Fibroblast of lung (primary cell): ENCODE measurements around the gene CPTP. TPM values are rescaled to one million over a fixed set of nuclear protein-coding genes. Genes with fewer than 3 reads are reported as not detected.

Experiments
- DNase-seq, 2 donors: peaks; one replicate each; pipeline versions ENCODE4 v3.0.0 to v3.0.0-alpha.2; 2010; ENCODE audit warnings: low read depth in 2 of 2
- H2AFZ ChIP-seq: 2 replicates; pipeline ENCODE4 v1.5.1; 2012; ENCODE audit warnings: low read length, control low read depth, inconsistent platforms
- H3K27ac ChIP-seq: 2 replicates; pipeline ENCODE4 v1.5.1; 2011; ENCODE audit warnings: low read length, control low read depth; ENCODE audit not compliant: insufficient read depth
- H3K27me3 ChIP-seq: 2 replicates; pipeline ENCODE4 v1.5.1; 2011; ENCODE audit warnings: mild to moderate bottlenecking, low read length; ENCODE audit not compliant: control insufficient read depth, insufficient read depth
- H3K36me3 ChIP-seq: 2 replicates; pipeline ENCODE4 v1.5.1; 2011; ENCODE audit warnings: low read length; ENCODE audit not compliant: control insufficient read depth, insufficient read depth
- H3K4me1 ChIP-seq: 2 replicates; pipeline ENCODE4 v1.5.1; 2011; ENCODE audit warnings: low read length; ENCODE audit not compliant: control insufficient read depth, insufficient read depth; ENCODE audit errors: extremely low read depth
- H3K4me2 ChIP-seq: 2 replicates; pipeline ENCODE4 v1.5.1; 2011; ENCODE audit warnings: low read length, control low read depth; ENCODE audit not compliant: insufficient read depth; ENCODE audit errors: extremely low read depth
- H3K4me3 ChIP-seq, 4 experiments: fragments of 200-600 bp in 1 of 4; sonication (generic) in 1 of 4; replicated peaks in 1 of 4; 2 replicates each; pipeline ENCODE4 v1.5.1; 2011 to 2016; ENCODE audit warnings: low read length in 4 of 4, low read depth in 3 of 4, mild to moderate bottlenecking in 3 of 4, control low read depth in 2 of 4, inconsistent platforms in 1 of 4, mixed read lengths in 1 of 4; ENCODE audit not compliant: insufficient read depth in 1 of 4; ENCODE audit errors: control extremely low read depth in 1 of 4
- H3K79me2 ChIP-seq: 2 replicates; pipeline ENCODE4 v1.5.1; 2012; ENCODE audit warnings: mild to moderate bottlenecking, low read length, inconsistent platforms; ENCODE audit not compliant: control insufficient read depth, insufficient read depth
- H3K9ac ChIP-seq: 2 replicates; pipeline ENCODE4 v1.5.1; 2011; ENCODE audit warnings: mild to moderate bottlenecking, low read length, control low read depth; ENCODE audit not compliant: insufficient read depth
- H3K9me3 ChIP-seq: 2 replicates; pipeline ENCODE4 v1.5.1; 2012; ENCODE audit warnings: low read depth, low read length; ENCODE audit not compliant: control insufficient read depth, insufficient read depth
- H4K20me1 ChIP-seq: 2 replicates; pipeline ENCODE4 v1.5.1; 2011; ENCODE audit warnings: low read length; ENCODE audit not compliant: control insufficient read depth, insufficient read depth; ENCODE audit errors: extremely low read depth
- EZH2 ChIP-seq: IDR thresholded peaks from 2 replicates; pipeline ENCODE4 v1.5.1; 2012; ENCODE audit warnings: low read length, control low read depth, mild to moderate bottlenecking; ENCODE audit errors: missing control alignments
- polyA plus RNA-seq, 2 donors: library from polyadenylated mRNA; depleted of rRNA in 1 of 2; stranded (reverse) in 1 of 2; unstranded in 1 of 2; fragments of >200 nt; gene quantifications; 2 replicates each; pipeline ENCODE4 v1.2.1, GENCODE V29; 2011 to 2012; ENCODE audit warnings: missing spikeins in 1 of 2
- total RNA-seq: library from RNA; depleted of rRNA; stranded (reverse); fragments of >200 nt; gene quantifications from 2 replicates; pipeline ENCODE4 v1.2.1, GENCODE V29; 2014
- TF ChIP-seq, protein P1 (sequence below), 2 donors: IDR thresholded peaks in 1 of 2; conservative IDR thresholded peaks in 1 of 2; 1 replicate in 1 of 2; 2 replicates in 1 of 2; pipeline ENCODE4 v1.5.1; 2011 to 2012; ENCODE audit warnings: low read length in 2 of 2, control low read depth in 1 of 2, inconsistent platforms in 1 of 2, low read depth in 1 of 2, mild to moderate bottlenecking in 1 of 2

CPTP gene
- total and polyA plus RNA-seq, 2 donors (not counting 1 experiment from before 2014, with no cell fraction given): 6.0 to 10.1 TPM

DNA sequence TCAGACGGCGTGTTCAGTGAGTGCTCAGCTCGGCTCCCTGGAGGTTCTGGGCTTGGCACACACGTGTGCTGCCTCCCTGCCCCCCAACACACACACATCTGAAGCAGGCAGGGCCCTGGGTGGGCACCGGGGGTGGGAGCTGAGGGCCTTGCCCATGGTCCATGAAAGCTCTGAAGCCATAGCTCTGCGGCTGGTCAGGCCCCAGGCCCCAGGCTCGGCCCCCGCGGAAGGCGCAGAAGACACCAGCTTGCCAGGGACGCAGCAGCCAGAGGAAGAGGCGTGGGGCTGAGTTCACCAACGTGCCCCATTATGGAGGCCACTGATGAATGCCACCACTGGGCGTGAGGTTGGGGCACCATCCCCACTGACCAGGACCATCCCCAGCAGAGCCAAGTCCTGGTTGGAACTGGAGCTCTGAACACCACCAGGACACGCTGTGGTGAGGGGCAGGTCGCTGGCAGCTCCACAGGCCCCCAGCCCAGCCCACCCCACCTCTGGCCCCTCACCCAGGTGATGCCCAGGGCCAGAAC is 46.2 kb downstream of the CPTP start:
- H4K20me1 ChIP-seq: no peaks in the 10 kb centered on the region
- H3K27ac ChIP-seq: no peak overlapping the region
- H3K9ac ChIP-seq: no peak overlapping the region
- H3K36me3 ChIP-seq: peaks cover 13% of the 10 kb centered on the region
- TF ChIP-seq, protein P1, sequence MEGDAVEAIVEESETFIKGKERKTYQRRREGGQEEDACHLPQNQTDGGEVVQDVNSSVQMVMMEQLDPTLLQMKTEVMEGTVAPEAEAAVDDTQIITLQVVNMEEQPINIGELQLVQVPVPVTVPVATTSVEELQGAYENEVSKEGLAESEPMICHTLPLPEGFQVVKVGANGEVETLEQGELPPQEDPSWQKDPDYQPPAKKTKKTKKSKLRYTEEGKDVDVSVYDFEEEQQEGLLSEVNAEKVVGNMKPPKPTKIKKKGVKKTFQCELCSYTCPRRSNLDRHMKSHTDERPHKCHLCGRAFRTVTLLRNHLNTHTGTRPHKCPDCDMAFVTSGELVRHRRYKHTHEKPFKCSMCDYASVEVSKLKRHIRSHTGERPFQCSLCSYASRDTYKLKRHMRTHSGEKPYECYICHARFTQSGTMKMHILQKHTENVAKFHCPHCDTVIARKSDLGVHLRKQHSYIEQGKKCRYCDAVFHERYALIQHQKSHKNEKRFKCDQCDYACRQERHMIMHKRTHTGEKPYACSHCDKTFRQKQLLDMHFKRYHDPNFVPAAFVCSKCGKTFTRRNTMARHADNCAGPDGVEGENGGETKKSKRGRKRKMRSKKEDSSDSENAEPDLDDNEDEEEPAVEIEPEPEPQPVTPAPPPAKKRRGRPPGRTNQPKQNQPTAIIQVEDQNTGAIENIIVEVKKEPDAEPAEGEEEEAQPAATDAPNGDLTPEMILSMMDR (conservative IDR thresholded peaks at IDR 0.05 in 1 of 2, IDR thresholded peaks at IDR 0.05 in 1 of 2; ENCODE audit: low read depth in 1 of 2, low read length in 2 of 2): no peak
- TF ChIP-seq EZH2: no peak
- H3K9me3 ChIP-seq: peaks cover 4% of the 10 kb centered on the region
- H3K4me2 ChIP-seq: no peak overlapping the region
- DNase-seq: no peak
- peaks cover 13% of the 10 kb centered on the region for H3K4me1 ChIP-seq
- H2AFZ ChIP-seq: no peak overlapping the region
- H3K27me3 ChIP-seq: no peaks in the 10 kb centered on the region
- no peak overlapping the region for H3K4me3 ChIP-seq
- peaks cover 26% of the 10 kb centered on the region for H3K79me2 ChIP-seq

DNA sequence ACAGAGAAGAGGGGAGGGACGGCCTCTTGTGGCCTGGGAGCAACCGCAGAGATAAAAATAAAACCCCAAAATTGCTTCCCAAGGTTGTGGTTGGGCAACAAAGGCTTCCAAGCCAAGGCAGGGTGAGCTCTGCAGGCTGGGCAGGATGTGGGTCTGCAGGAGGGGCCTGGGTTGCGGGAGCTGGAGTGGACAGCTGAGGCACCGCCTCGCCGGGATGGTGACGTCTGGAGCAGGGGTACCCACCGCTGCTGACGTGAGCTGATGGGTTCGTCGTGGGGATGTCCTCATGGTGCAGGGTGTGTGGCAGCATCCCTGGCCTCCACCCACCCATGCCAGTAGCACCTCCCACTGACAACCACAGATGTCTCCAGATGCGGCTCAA is 46.8 kb downstream of the CPTP start:
- no peaks in the 10 kb centered on the region for H4K20me1 ChIP-seq
- no peak overlapping the region for H3K4me3 ChIP-seq
- no peaks in the 10 kb centered on the region for H3K27me3 ChIP-seq
- peaks cover 15% of the 10 kb centered on the region for H3K4me1 ChIP-seq
- no peak overlapping the region for H2AFZ ChIP-seq
- no peak overlapping the region for H3K9ac ChIP-seq
- no peak for TF ChIP-seq EZH2
- DNase-seq: no peak
- peak overlapping the region; percentile 28 for H3K27ac ChIP-seq
- H3K9me3 ChIP-seq: peaks cover 4% of the 10 kb centered on the region
- H3K79me2 ChIP-seq: peaks cover 26% of the 10 kb centered on the region
- H3K4me2 ChIP-seq: no peak overlapping the region
- H3K36me3 ChIP-seq: peaks cover 13% of the 10 kb centered on the region

- Histone ChIP-seq H3K36me3 (peaks cover 17% of the 10 kb centered on the region), H4K20me1 (no peaks in the 10 kb centered on the region), H2AFZ (no peak overlapping the region), H3K4me2 (peak overlapping the region; percentile 54), H3K27ac (peak overlapping the region; percentile 28), H3K9me3 (peaks cover 3% of the 10 kb centered on the region), H3K9ac (no peak overlapping the region), H3K79me2 (peaks cover 26% of the 10 kb centered on the region), H3K4me1 (peaks cover 15% of the 10 kb centered on the region), H3K4me3 (no peak overlapping the region), H3K27me3 (no peaks in the 10 kb centered on the region)
- DNase-seq: peak; percentile 25 to 55
- TF ChIP-seq, protein P1 (conservative IDR thresholded peaks at IDR 0.05 in 1 of 2, IDR thresholded peaks at IDR 0.05 in 1 of 2; ENCODE audit: low read depth in 1 of 2, low read length in 2 of 2): peak; percentile 82 to 84
- TF ChIP-seq EZH2: no peak
Measured at GRCh38 chr1:1371746-1372711, 47.4 kb downstream of the CPTP start.
